Activated CD8-positive, alpha-beta memory T cell treated with anti-CD3 and anti-CD28 coated beads, Interleukin-2, amount 50 U/mL, for 24 hours (primary cell): ENCODE data around the gene KCNAB1.

Experiments
- DNase-seq: peaks from one replicate; pipeline ENCODE4 v3.0.0-alpha.2; 2020; ENCODE audit errors: extremely low read depth

Gene KCNAB1

GRCh38 chr3:156407617-156408225 lies 287.3 kb downstream of the KCNAB1 start:
- no peak for DNase-seq

GRCh38 chr3:156409694-156410093 lies 289.3 kb downstream of the KCNAB1 start:
- no peak for DNase-seq

- no peak for DNase-seq
Observed at GRCh38 chr3:156412600-156412999, 292.2 kb downstream of the KCNAB1 start.

- DNase-seq: no peak
Observed at GRCh38 chr3:156413293-156413892, 293.0 kb downstream of the KCNAB1 start.

- no peak for DNase-seq
Observed at GRCh38 chr3:156416846-156417558, 296.6 kb downstream of the KCNAB1 start.

- no peak for DNase-seq
Observed at GRCh38 chr3:156417559-156418132, 297.3 kb downstream of the KCNAB1 start.

- no peak for DNase-seq
Observed at GRCh38 chr3:156418428-156418827, 298.1 kb downstream of the KCNAB1 start.

- no peak for DNase-seq
Observed at GRCh38 chr3:156421534-156421933, 301.2 kb downstream of the KCNAB1 start.

GRCh38 chr3:156424758-156425157 lies 304.4 kb downstream of the KCNAB1 start:
- no peak for DNase-seq

- DNase-seq: no peak
Observed at GRCh38 chr3:156425651-156426050, 305.3 kb downstream of the KCNAB1 start.

GRCh38 chr3:156429125-156429524 lies 308.7 kb downstream of the KCNAB1 start:
- DNase-seq: no peak

- no peak for DNase-seq
Observed at GRCh38 chr3:156431334-156432124, 311.2 kb downstream of the KCNAB1 start.

GRCh38 chr3:156432563-156432962 lies 312.2 kb downstream of the KCNAB1 start:
- DNase-seq: no peak

- DNase-seq: no peak
Observed at GRCh38 chr3:156433138-156433537, 312.8 kb downstream of the KCNAB1 start.

- DNase-seq: no peak
Observed at GRCh38 chr3:156433910-156434309, 313.5 kb downstream of the KCNAB1 start.

GRCh38 chr3:156434921-156435320 lies 314.5 kb downstream of the KCNAB1 start:
- DNase-seq: no peak

GRCh38 chr3:156443079-156443478 lies 322.7 kb downstream of the KCNAB1 start:
- no peak for DNase-seq

- DNase-seq: no peak
Observed at GRCh38 chr3:156445117-156446090, 325.0 kb downstream of the KCNAB1 start.

- no peak for DNase-seq
Observed at GRCh38 chr3:156448300-156448699, 327.9 kb downstream of the KCNAB1 start.

- no peak for DNase-seq
Observed at GRCh38 chr3:156449710-156450574, 329.6 kb downstream of the KCNAB1 start.
